Central memory CD8-positive, alpha-beta T cell (primary cell): Measurements from ENCODE around the gene AP5M1.
"Not testable (repeated sequence)": the region's sequence is repeated elsewhere in the genome, so short reads cannot be mapped to it uniquely, and the experiment has no call there.

Experiments used
- ATAC-seq: fragments of 150-1000 bp; cut with Tn5 transposase; replicated peaks from 2 replicates; pipeline ENCODE4 v1.10.0; 2022; ENCODE audit warnings: mild to moderate bottlenecking, moderate FRiP score, moderate number of reproducible peaks; ENCODE audit not compliant: poor library complexity, severe bottlenecking; ENCODE audit errors: extremely low read depth
- DNase-seq, 2 donors: peaks; one replicate each; pipeline ENCODE4 v3.0.0; 2021; ENCODE audit warnings: low spot score in 2 of 2
- H3K27ac Mint-ChIP-seq: one replicate; pipeline ENCODE4 v1.8.0; 2022; ENCODE audit warnings: low read depth, mild to moderate bottlenecking, moderate library complexity, mixed read lengths
- H3K27me3 Mint-ChIP-seq: one replicate; pipeline ENCODE4 v1.8.0; 2022; ENCODE audit warnings: mixed read lengths
- H3K36me3 Mint-ChIP-seq: one replicate; pipeline ENCODE4 v1.8.0; 2022; ENCODE audit warnings: mild to moderate bottlenecking, moderate library complexity, mixed read lengths; ENCODE audit not compliant: insufficient read depth
- H3K4me1 Mint-ChIP-seq: one replicate; pipeline ENCODE4 v1.8.0; 2022; ENCODE audit warnings: mixed read lengths
- H3K4me3 Mint-ChIP-seq: one replicate; pipeline ENCODE4 v1.8.0; 2022; ENCODE audit warnings: mild to moderate bottlenecking, moderate library complexity, mixed read lengths
- H3K9me3 Mint-ChIP-seq: one replicate; pipeline ENCODE4 v1.8.0; 2022; ENCODE audit warnings: mixed read lengths

The AP5M1 gene

GRCh38 chr14:57268161-57269069 is at the start of gene AP5M1, which contains the start of gene EXOC5:
AP5M1 (plus strand) TSS chr14:57268971; CDS start chr14:57269315, 344 bp downstream.
EXOC5 (minus strand) TSS chr14:57268905; CDS start chr14:57268648, 257 bp downstream.
- DNase-seq (peak; percentile 81 to 87), ATAC-seq (peak; percentile 83)
- Mint-ChIP-seq H3K9me3 (no peaks in the 10 kb centered on the region), H3K4me3 (peak within 1 kb of the TSS; percentile 97), H3K27ac (peak within 1 kb of the TSS; percentile 97), H3K36me3 (peaks cover 17% of the 10 kb centered on the region), H3K4me1 (peaks cover 70% of the 10 kb centered on the region), H3K27me3 (no peaks in the 10 kb centered on the region)

GRCh38 chr14:57221931-57222330 is 46.8 kb upstream of the AP5M1 start:
- Mint-ChIP-seq H3K27ac (no peak overlapping the region), H3K4me3 (no peak overlapping the region), H3K27me3 (no peaks in the 10 kb centered on the region), H3K4me1 (no peaks in the 10 kb centered on the region), H3K36me3 (peaks cover 13% of the 10 kb centered on the region), H3K9me3 (no peaks in the 10 kb centered on the region)
- DNase-seq = no peak
- no peak for ATAC-seq

- Mint-ChIP-seq H3K36me3 (peaks cover 21% of the 10 kb centered on the region), H3K9me3 (no peaks in the 10 kb centered on the region), H3K27me3 (no peaks in the 10 kb centered on the region), H3K4me3 (no peak overlapping the region), H3K27ac (no peak overlapping the region), H3K4me1 (no peaks in the 10 kb centered on the region)
- DNase-seq (no peak), ATAC-seq (no peak)
Measured at GRCh38 chr14:57227083-57227482, 41.7 kb upstream of the AP5M1 start.

DNA sequence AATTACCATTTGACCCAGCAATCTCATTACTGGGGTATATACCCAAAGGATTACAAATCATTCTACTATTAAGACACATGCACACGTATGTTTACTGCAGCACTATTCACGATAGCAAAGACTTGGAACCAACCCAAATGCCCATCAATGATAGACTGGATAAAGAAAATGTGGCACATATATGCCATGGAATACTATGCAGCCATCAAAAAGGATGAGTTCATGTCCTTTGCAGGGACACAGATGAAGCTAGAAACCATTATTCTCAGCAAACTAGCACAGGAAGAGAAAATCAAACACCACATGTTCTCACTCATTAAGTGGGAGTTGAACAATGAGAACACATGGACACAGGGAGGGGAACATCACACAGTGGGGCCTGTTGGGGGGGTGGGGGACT is 40.5 kb upstream of the AP5M1 start:
- not testable (repeated sequence) for H3K27ac Mint-ChIP-seq, H3K4me1 Mint-ChIP-seq, ATAC-seq, H3K27me3 Mint-ChIP-seq, H3K4me3 Mint-ChIP-seq, H3K9me3 Mint-ChIP-seq, DNase-seq
- H3K36me3 Mint-ChIP-seq = peaks cover 27% of the 10 kb centered on the region

GRCh38 chr14:57232006-57232405 is 36.8 kb upstream of the AP5M1 start:
- no peaks in the 10 kb centered on the region for H3K9me3 Mint-ChIP-seq
- no peak overlapping the region for H3K4me3 Mint-ChIP-seq
- H3K36me3 Mint-ChIP-seq = peaks cover 29% of the 10 kb centered on the region
- no peak for DNase-seq
- H3K27ac Mint-ChIP-seq = no peak overlapping the region
- no peaks in the 10 kb centered on the region for H3K27me3 Mint-ChIP-seq
- ATAC-seq = no peak
- H3K4me1 Mint-ChIP-seq = no peaks in the 10 kb centered on the region

DNA sequence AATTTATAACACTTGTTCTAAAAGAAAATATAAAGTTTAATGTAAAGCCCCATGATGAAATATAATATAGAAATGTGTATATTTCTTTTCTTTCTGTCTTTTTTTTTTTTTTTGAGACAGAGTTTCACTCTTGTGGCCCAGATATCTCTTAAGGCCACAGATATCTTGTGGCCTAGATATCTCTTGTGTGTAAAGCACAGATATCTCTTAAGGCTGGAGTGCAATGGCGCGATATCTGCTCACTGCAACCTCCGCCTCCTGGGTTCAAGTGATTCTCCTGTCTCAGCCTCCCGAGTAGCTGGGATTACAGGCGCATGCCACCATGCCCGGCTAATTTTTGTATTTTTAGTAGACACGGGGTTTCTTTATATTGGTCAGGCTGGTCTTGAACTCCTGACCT is 28.7 kb upstream of the AP5M1 start:
- H3K36me3 Mint-ChIP-seq = peaks cover 23% of the 10 kb centered on the region
- not testable (repeated sequence) for H3K27ac Mint-ChIP-seq, H3K4me3 Mint-ChIP-seq, H3K9me3 Mint-ChIP-seq, H3K4me1 Mint-ChIP-seq, ATAC-seq, H3K27me3 Mint-ChIP-seq, DNase-seq

DNA sequence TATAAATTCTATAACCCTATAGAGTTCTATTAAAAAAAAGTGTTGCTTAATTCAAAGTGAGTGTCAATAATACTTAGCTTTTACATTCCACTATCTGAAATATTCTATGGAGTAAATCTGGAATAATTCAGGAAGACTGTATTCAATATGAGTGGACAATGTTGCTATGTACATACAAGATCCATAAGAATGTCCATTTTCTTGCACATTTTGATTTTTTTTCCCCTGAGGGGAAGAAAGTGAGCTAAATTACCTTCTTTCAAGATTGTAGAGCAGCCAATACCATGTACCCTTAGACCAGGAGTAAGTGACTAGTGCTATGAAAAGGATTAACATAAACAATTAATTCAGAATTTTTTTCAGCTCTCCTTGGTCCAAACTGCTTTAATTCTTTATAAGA is 25.5 kb upstream of the AP5M1 start:
- H3K9me3 Mint-ChIP-seq = no peaks in the 10 kb centered on the region
- ATAC-seq (no peak), DNase-seq (no peak)
- no peaks in the 10 kb centered on the region for H3K27me3 Mint-ChIP-seq
- no peak overlapping the region for H3K27ac Mint-ChIP-seq
- no peaks in the 10 kb centered on the region for H3K4me1 Mint-ChIP-seq
- peaks cover 31% of the 10 kb centered on the region for H3K36me3 Mint-ChIP-seq
- H3K4me3 Mint-ChIP-seq = no peak overlapping the region

DNA sequence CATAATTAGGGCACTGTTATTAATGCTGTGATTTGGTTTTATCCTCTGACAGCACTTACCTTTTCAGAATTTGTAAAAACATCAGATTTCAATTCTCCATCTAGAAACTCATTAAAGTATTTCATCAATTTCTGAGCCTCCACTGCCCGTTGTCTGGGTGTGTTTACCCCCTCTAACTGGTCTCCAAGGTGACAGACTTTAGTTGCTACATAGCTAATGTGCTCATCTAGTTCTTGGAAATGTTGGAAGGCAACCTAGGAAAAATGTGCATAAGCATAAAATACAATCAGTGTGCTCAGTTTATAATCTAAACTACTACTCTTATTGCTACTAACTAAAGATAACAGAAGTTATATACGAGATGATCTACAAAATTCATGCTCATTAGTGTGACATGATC is 24.7 kb upstream of the AP5M1 start:
- Mint-ChIP-seq H3K27me3 (no peaks in the 10 kb centered on the region), H3K27ac (no peak overlapping the region), H3K4me3 (no peak overlapping the region), H3K36me3 (peaks cover 25% of the 10 kb centered on the region), H3K4me1 (no peaks in the 10 kb centered on the region), H3K9me3 (no peaks in the 10 kb centered on the region)
- no peak for DNase-seq
- ATAC-seq = no peak

- peaks cover 15% of the 10 kb centered on the region for H3K4me1 Mint-ChIP-seq
- no peaks in the 10 kb centered on the region for H3K9me3 Mint-ChIP-seq
- DNase-seq (no peak), ATAC-seq (no peak)
- H3K27ac Mint-ChIP-seq = no peak overlapping the region
- no peaks in the 10 kb centered on the region for H3K27me3 Mint-ChIP-seq
- no peak overlapping the region for H3K4me3 Mint-ChIP-seq
- peaks cover 22% of the 10 kb centered on the region for H3K36me3 Mint-ChIP-seq
Measured at GRCh38 chr14:57245941-57246340, 22.8 kb upstream of the AP5M1 start.

DNA sequence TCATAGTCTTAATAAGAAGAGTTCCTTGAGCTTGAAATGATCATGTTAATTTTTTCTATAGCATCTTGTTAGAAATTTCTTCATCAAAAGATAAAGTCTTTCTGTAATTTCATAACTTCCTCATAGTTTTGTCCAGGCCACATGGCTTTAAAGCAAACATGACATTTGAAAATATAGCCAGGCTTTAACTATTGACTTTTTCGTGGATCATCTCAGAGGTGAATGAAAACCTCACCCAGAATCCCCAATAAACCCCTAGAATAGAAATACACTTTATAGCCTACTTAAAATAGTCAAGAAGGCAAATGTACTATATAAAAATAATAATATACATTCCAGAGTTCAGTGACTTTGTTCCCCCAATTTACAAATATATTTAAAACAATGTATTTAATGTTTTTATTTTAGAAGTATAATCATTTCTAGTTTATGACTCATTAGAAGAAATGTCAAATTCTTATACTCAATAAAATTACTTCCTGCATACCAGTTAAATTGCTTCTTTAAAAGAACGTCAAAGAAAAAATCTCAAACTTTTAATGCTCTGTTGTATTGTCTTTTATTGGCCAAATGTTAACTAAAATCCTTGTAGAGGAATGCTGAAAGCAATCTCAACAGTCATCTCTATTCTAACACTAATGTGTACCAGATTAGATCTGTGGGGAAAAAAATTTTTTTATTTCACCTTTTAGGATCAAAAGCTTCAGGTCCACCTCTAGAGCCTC is 21.7 kb upstream of the AP5M1 start:
- no peak for ATAC-seq
- H3K4me3 Mint-ChIP-seq = no peak overlapping the region
- peaks cover 16% of the 10 kb centered on the region for H3K36me3 Mint-ChIP-seq
- H3K9me3 Mint-ChIP-seq = no peaks in the 10 kb centered on the region
- H3K27me3 Mint-ChIP-seq = no peaks in the 10 kb centered on the region
- DNase-seq = no peak
- H3K4me1 Mint-ChIP-seq = peaks cover 26% of the 10 kb centered on the region
- no peak overlapping the region for H3K27ac Mint-ChIP-seq

DNA sequence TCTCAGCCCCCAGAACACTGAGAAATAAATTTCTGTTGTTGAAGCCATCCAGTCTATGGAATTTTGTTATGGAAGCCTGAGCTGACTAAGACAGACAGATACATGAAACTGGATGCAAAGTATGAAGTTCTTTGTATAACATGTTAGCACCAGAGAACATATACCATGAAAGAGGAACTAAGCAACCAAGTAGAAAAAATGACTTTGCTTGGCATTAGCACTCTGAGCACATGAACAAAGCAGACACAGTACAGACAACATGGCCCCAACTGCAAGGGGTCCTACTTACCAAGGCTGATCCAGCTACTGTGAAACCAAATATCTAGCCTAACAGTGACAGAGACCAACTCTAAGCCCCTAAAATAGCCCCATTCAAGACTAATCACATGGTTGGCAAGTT is 13.9 kb upstream of the AP5M1 start:
- peaks cover 3% of the 10 kb centered on the region for H3K36me3 Mint-ChIP-seq
- H3K27me3 Mint-ChIP-seq = no peaks in the 10 kb centered on the region
- DNase-seq (no peak), ATAC-seq (no peak)
- H3K4me3 Mint-ChIP-seq = no peak overlapping the region
- H3K9me3 Mint-ChIP-seq = no peaks in the 10 kb centered on the region
- peaks cover 72% of the 10 kb centered on the region for H3K4me1 Mint-ChIP-seq
- H3K27ac Mint-ChIP-seq = no peak overlapping the region

- not testable (repeated sequence) for H3K4me3 Mint-ChIP-seq, DNase-seq, H3K9me3 Mint-ChIP-seq, H3K27me3 Mint-ChIP-seq, ATAC-seq, H3K27ac Mint-ChIP-seq, H3K36me3 Mint-ChIP-seq
- peaks cover 57% of the 10 kb centered on the region for H3K4me1 Mint-ChIP-seq
Measured at GRCh38 chr14:57258221-57258620, 10.6 kb upstream of the AP5M1 start.

DNA sequence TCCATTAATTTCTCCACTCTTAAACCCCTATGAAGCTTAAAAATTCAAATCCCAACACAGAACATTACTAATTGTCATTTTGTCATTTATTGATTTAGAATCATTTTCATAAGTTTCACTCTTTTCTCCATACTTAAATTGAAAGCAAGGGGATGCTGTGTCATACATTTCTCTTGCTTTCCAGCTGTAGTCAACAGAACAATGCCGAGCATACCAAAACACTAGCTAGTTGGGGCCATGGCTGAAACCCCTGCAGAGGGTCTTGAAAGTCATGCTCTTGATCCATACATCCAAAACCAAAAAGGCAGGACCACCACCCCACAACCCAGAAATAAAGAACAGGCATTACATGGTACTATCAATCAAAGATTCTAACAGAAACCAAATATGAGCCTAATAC is 9.1 kb upstream of the AP5M1 start:
- H3K36me3 Mint-ChIP-seq = peaks cover 3% of the 10 kb centered on the region
- H3K27me3 Mint-ChIP-seq = no peaks in the 10 kb centered on the region
- no peaks in the 10 kb centered on the region for H3K9me3 Mint-ChIP-seq
- peaks cover 56% of the 10 kb centered on the region for H3K4me1 Mint-ChIP-seq
- no peak overlapping the region for H3K27ac Mint-ChIP-seq
- ATAC-seq (no peak), DNase-seq (no peak)
- H3K4me3 Mint-ChIP-seq = no peak overlapping the region
